AG04450 (cell line): ENCODE measurements around the gene KRTAP10-7. TPM values are rescaled to one million over a fixed set of nuclear protein-coding genes. Genes with fewer than 3 reads are reported as not detected.

Experiments
- CTCF ChIA-PET: fragments of 300-600, 350-600 bp; formaldehyde crosslinking; extraction: SDS; loops from one replicate; lab custom pipeline; 2022; ENCODE audit warnings: antibody characterized with exemption, inconsistent platforms; lab: Charles Lee
- POLR2A ChIA-PET: fragments of 350-600 bp; formaldehyde crosslinking; extraction: SDS; loops from one replicate; lab custom pipeline; 2021; ENCODE audit warnings: antibody characterized with exemption, inconsistent platforms; lab: Yijun Ruan, JAX
- DNase-seq: peaks from one replicate; pipeline ENCODE4 v3.0.0-alpha.2; 2011; ENCODE audit warnings: low read depth, low spot score
- H3K27ac ChIP-seq: one replicate; pipeline ENCODE4 v1.5.1; 2012; ENCODE audit warnings: low read depth, low read length, control low read depth
- H3K27me3 ChIP-seq: one replicate; pipeline ENCODE4 v1.6.0; 2012; ENCODE audit warnings: low read length; ENCODE audit not compliant: control insufficient read depth, insufficient read depth
- H3K4me3 ChIP-seq: 2 replicates; pipeline ENCODE4 v1.5.1; 2011; ENCODE audit warnings: mild to moderate bottlenecking, low read depth, low read length, control low read depth
- H3K9me3 ChIP-seq: 2 replicates; pipeline ENCODE4 v1.5.1; 2012; ENCODE audit warnings: low read length; ENCODE audit not compliant: control insufficient read depth, insufficient read depth
- polyA plus RNA-seq: library from polyadenylated mRNA; depleted of rRNA; stranded (reverse); fragments of >200 nt; gene quantifications from 2 replicates; pipeline ENCODE4 v1.2.3, GENCODE V29; 2011
- TF ChIP-seq, protein P1 (sequence below): IDR thresholded peaks from 2 replicates; pipeline ENCODE4 v1.5.1; 2011; ENCODE audit warnings: low read depth, low read length, control low read depth, inconsistent platforms

Gene KRTAP10-7
- polyA plus RNA-seq, 1 experiment, result not detected

DNA sequence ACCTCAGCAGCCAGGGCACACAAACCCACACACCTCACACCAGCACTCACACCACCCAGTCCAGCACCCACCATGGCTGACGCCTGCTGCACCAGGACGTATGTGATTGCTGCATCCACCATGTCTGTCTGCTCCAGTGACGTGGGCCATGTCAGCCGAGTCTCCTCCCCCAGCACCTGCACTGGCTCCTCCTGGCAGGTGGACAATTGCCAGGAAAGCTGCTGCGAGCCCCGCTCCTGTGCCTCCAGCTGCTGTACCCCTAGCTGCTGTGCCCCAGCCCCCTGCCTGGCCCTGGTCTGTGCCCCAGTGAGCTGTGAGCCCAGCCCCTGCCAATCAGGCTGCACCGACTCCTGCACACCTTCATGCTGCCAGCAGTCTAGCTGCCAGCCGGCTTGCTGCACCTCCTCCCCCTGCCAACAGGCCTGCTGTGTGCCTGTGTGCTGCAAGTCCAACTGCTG, 11.7 kb downstream of the KRTAP10-7 start, which contains the start of gene KRTAP10-8:
TSS of gene KRTAP10-8 (plus strand) at position 51 of the 458 bp plus-strand sequence. CDS start at position 73, 22 bp downstream.
- CTCF ChIA-PET, result no interaction called here

DNA sequence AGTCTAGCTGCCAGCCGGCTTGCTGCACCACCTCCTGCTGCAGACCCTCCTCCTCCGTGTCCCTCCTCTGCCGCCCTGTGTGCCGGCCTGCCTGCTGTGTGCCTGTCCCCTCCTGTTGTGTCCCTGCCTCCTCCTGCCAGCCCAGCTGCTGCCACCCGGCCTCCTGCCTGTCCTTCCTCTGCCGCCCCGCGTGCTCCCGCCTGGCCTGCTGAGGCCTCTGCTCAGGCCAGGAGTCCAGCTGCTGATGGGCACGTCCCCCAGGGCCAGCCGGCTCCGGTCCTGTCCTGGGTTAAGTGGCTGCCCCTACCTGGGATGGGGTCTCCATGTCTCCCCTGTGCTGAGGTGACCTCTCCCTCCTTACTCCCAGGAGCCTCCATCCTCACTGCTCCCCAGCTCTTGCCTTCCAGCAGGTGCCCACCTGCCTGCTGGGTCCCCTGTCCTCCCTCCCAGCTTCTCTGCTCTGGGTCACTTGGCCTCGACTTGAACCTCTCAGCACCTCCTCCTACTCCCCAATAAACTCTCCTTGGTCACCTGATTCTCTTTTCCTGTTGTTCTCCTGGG, 12.4 kb downstream of the KRTAP10-7 start:
- Histone ChIP-seq H3K27ac (no peak overlapping the region), H3K27me3 (no peaks in the 10 kb centered on the region), H3K4me3 (no peak overlapping the region), H3K9me3 (peaks cover 54% of the 10 kb centered on the region)
- POLR2A ChIA-PET, result no interaction called here
- DNase-seq, result no peak
- TF ChIP-seq, protein P1, sequence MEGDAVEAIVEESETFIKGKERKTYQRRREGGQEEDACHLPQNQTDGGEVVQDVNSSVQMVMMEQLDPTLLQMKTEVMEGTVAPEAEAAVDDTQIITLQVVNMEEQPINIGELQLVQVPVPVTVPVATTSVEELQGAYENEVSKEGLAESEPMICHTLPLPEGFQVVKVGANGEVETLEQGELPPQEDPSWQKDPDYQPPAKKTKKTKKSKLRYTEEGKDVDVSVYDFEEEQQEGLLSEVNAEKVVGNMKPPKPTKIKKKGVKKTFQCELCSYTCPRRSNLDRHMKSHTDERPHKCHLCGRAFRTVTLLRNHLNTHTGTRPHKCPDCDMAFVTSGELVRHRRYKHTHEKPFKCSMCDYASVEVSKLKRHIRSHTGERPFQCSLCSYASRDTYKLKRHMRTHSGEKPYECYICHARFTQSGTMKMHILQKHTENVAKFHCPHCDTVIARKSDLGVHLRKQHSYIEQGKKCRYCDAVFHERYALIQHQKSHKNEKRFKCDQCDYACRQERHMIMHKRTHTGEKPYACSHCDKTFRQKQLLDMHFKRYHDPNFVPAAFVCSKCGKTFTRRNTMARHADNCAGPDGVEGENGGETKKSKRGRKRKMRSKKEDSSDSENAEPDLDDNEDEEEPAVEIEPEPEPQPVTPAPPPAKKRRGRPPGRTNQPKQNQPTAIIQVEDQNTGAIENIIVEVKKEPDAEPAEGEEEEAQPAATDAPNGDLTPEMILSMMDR, result no peak
- CTCF ChIA-PET, result no interaction called here

More for the DNA sequence above, 11.7 kb downstream of the KRTAP10-7 start, which contains the start of gene KRTAP10-8:
- DNase-seq, result no peak
- Histone ChIP-seq H3K9me3 (peaks cover 51% of the 10 kb centered on the region), H3K27ac (no peak within 1 kb of the TSS), H3K4me3 (no peak within 1 kb of the TSS), H3K27me3 (no peaks in the 10 kb centered on the region)
- POLR2A ChIA-PET, result no interaction called here
- TF ChIP-seq, protein P1, result no peak

DNA sequence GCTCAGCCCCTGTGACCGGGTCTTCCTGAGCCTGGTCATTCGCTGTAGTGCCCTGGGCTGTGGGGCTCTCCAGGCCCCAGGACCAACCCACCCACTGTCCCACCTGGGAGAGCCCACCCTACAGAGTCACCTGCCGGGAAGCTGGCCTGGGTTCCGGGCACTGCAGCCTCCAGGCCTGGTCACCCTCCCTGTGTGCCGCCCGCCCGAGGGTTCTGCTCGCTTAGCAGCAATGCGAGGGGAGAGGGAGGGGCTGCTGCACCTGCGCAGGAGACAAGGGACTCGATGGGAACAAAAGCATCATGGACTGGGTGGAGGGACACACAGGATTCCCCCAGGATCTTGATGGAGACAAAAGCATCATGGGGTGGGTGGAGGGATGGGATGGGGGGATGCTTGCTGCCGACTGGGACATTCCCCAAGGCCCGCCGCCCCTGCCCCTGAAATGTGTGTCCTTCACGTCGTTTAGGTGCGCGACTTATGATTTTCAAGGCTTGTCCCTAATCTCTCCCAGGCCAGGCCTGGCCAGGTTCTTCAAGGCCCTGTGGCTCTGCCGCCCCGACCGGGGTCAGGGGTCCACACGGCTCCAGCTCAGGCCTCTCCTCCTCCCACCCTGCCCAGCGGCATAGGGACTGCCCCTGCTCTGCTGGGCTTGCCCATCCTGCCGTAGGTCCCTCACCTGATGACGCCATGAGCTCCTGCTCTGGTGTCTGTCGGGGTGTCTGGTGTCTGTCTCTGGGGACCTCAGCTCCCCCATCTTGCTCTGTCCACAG, 13.2 kb downstream of the KRTAP10-7 start:
- ChIA-PET POLR2A (no interaction called here), CTCF (no interaction called here)
- H3K27ac ChIP-seq, result no peak overlapping the region
- no peak overlapping the region for H3K4me3 ChIP-seq
- H3K27me3 ChIP-seq, result no peaks in the 10 kb centered on the region
- peaks cover 54% of the 10 kb centered on the region for H3K9me3 ChIP-seq
- DNase-seq, result no peak
- TF ChIP-seq, protein P1, result no peak

DNA sequence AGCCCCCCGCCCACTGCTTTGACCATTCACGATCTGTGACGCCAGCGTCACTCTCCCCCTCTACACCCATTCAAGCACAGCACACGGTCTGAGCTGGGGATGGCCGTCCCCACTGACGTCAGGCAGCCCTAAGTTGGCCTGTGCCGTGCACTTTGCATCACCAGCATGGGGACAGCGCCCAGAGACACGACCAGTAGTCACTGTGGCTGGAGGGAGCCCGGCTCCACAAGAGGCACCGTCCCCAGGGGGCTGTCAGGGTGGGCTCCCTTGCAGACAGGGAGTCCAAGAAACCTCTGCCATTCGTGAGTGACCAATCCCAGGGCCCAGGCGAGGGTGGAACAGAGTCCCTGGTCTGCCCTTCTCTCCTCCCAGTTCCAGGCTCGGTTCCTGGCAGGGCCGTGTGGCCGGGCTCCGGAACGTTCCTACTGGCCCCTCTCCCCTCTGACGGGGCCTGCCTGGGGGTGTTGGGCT, 13.8 kb downstream of the KRTAP10-7 start:
- peaks cover 54% of the 10 kb centered on the region for H3K9me3 ChIP-seq
- TF ChIP-seq, protein P1, result no peak
- H3K27ac ChIP-seq, result no peak overlapping the region
- ChIA-PET POLR2A (no interaction called here), CTCF (no interaction called here)
- no peak for DNase-seq
- H3K4me3 ChIP-seq, result no peak overlapping the region
- H3K27me3 ChIP-seq, result no peaks in the 10 kb centered on the region

DNA sequence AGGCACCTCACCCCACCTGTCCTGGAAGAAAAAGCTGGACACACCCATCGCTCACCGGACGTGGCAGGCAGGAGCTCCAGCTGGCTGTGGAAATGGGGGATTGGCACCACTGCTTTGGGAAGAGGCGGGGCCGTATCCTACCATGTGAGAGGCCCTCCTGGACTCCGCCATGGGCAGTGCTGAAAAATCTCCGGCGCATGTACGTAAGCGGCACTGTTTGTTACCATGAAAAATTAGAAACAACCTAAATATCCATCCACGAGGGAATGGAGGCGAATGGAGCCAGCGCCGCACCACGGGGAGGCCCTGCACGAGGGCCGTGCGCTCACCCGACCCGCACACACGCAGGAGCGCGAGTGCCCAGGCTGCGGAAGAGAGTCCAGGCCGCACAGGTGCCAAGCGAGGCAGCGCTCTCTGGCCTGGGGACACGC, 14.6 kb downstream of the KRTAP10-7 start:
- no peak overlapping the region for H3K4me3 ChIP-seq
- peaks cover 54% of the 10 kb centered on the region for H3K9me3 ChIP-seq
- H3K27me3 ChIP-seq, result no peaks in the 10 kb centered on the region
- ChIA-PET POLR2A (no interaction called here), CTCF (no interaction called here)
- TF ChIP-seq, protein P1, result no peak
- DNase-seq, result no peak
- no peak overlapping the region for H3K27ac ChIP-seq
